ENCODE measurements around the gene LCN6.

LCN6 gene

DNA sequence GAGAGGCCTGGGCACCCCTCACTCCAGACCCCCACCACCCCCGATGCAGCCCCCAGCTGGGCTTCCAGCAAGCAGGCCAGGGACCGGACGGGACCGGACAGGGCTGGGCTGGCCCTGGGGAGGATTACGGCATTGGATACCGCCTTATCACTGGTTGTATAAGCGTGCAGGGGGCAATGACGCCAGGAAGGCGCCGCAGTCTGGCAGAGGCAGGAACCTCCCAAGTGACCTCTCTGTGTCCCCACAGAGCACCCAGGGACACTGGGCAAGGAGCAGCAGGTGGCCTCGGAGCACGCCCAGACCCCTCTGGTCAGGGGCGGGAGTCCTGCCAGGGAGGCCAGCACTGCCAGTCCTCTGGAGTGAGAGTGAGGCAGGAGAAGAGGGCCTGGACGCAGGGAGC is 16.7 kb upstream of the LCN6 start:
- no peak for DNase-seq (ENCODE audit: insufficient read length, low spot score)
- no peak for FAIRE-seq

DNA sequence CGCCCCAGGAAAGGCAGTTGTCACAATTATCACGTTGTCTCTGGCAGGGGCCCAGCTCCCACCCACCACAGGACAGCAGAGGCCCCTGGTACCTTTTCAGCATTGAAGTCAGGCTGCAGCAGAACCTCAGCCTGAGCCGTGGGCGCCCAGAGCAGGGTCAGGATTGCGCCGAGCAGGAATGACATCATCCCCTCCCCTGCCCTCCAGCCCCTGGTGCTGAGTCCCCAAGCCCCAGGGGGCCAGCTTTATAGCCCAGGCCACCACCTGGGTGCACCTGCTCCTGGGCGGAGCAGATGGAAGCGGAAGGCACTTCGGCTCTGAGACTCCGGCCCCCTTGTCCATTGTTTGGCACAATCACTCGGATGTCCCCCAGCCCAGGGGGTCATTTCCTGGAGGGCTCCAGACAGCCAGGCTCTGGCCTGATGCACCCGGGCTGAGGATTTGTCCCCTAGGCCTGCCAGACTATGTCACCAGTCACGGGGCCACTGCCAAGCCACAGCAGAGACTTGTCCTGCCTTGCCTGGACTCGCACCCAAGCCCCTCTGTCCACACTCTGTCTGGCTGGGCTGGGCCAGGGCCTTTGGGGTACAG is 16.1 kb upstream of the LCN6 start, which contains the start of gene LCN15:
LCN15 (minus strand) TSS at position 218 of the 591 bp plus-strand sequence; CDS start at position 188, 30 bp downstream.
- TF ChIP-seq, protein P1, sequence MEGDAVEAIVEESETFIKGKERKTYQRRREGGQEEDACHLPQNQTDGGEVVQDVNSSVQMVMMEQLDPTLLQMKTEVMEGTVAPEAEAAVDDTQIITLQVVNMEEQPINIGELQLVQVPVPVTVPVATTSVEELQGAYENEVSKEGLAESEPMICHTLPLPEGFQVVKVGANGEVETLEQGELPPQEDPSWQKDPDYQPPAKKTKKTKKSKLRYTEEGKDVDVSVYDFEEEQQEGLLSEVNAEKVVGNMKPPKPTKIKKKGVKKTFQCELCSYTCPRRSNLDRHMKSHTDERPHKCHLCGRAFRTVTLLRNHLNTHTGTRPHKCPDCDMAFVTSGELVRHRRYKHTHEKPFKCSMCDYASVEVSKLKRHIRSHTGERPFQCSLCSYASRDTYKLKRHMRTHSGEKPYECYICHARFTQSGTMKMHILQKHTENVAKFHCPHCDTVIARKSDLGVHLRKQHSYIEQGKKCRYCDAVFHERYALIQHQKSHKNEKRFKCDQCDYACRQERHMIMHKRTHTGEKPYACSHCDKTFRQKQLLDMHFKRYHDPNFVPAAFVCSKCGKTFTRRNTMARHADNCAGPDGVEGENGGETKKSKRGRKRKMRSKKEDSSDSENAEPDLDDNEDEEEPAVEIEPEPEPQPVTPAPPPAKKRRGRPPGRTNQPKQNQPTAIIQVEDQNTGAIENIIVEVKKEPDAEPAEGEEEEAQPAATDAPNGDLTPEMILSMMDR (IDR thresholded peaks at IDR 0.05; ENCODE audit: insufficient read depth, missing control alignments) = no peak
- no peak for FAIRE-seq
- DNase-seq (ENCODE audit: insufficient read length, low spot score) = no peak

More for the DNA sequence above, 16.7 kb upstream of the LCN6 start:
- TF ChIP-seq, protein P1 (IDR thresholded peaks at IDR 0.05; ENCODE audit: insufficient read depth, missing control alignments) = no peak

DNA sequence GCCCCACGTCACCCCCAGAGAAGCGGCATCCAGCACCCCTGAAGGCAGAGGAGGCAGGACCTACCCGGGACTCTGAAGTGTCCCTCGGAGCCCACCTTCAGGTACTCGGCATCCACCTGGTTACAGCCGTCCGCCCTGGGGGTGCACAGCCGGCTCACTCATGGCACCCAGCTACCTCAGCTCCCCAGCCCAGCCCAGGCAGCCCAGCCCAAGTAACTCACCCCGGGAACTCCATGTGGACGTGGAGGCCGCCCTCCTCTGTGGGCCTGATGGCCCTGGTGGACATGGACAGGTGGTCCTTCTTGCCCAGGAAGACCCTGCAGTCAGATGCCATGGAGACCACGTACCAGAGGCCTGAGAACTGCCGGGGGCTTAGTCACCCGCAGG is 15.3 kb upstream of the LCN6 start:
- FAIRE-seq (no peak), DNase-seq (ENCODE audit: insufficient read length, low spot score) (no peak)
- TF ChIP-seq, protein P1 (IDR thresholded peaks at IDR 0.05; ENCODE audit: insufficient read depth, missing control alignments) = no peak

DNA sequence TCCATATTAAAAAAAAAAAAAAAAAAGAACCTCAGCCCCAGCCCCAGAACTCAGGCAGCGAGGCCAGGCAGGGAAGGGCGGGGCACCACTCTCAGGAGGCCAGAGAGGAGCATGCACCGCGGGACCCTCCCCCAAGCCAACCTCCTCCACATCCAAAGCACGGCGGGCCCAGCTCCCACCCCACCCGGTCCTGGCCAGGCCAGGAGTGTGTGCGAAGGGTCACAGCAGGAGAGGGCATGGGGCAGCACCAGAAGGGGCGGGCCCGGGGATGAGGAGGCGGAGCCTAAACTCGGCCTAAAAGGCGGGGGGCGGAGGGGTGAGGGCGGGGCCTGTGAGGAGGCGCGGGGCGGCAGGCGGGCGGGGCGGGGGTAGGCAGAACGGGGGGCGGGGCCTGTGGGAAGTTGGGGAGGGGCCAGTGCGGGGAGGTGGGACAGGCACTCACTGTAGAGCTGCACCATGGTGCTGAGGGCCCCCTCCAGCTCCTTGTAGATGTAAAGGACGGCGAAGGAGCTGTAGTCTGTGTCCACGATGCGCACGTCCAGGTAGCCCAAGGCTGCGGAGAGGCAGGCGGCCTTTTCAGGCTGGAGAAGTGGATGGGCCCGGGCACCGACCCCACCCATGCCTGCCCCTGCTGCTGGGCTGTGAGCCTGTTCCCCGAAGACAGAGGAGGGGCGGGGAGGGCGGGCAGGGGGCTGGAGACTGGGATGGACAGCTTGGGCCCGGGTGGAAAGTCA is 14.8 kb upstream of the LCN6 start:
- DNase-seq (ENCODE audit: insufficient read length, low spot score) (no peak), FAIRE-seq (no peak)
- TF ChIP-seq, protein P1 (IDR thresholded peaks at IDR 0.05; ENCODE audit: insufficient read depth, missing control alignments) = no peak

DNA sequence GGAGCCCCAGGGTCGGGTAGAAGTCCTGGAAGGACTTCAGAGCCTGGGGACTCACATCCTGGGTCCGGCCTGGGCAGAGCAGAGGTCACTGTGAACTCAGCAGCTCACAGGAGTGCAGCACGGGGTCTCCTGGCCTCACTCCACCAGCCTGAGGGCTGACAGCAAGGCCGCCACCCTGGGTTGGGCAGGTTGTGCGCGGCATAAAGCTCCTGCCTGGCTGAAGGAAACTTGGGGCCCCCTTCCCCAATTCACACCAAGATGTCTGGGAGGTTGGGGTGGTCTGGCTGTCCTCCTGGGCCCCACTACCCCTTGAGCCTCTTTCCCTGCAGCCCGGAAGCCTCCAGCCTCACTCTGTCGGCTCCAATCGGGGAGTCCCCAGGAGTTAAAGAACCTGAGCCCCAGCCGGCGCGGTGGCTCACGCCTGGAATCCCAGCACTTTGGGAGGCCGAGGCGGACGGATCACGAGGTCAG is 13.9 kb upstream of the LCN6 start:
- TF ChIP-seq, protein P1 (IDR thresholded peaks at IDR 0.05; ENCODE audit: insufficient read depth, missing control alignments) = no peak
- DNase-seq (ENCODE audit: insufficient read length, low spot score) (no peak), FAIRE-seq (no peak)

DNA sequence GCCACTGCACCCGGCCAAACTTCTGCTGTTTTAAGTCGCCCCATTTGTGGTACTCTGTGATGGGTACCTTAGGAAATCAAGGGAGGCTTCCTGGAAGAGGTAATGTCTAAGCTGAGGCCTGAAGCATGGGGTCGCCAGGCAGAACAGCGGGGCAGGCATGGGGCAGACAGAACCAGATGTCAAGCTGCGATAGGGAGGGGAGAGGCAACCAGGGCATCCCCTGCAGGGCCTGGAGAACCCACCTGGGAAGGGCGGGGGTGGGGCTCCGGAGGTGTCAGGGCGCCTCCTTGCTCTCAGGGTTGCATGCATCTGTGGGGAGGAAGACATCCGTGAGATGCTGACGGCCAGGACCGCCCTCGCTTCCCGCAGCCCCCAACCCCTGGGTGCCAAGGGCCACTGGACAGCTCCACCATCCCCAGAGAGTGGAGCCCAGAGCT is 13.2 kb upstream of the LCN6 start:
- TF ChIP-seq, protein P1 (IDR thresholded peaks at IDR 0.05; ENCODE audit: insufficient read depth, missing control alignments) = no peak
- DNase-seq (ENCODE audit: insufficient read length, low spot score) (no peak), FAIRE-seq (no peak)

Data from D721Med (cell line).